Measurements from ENCODE around the gene TMUB2.
"Not testable (repeated sequence)": the region's sequence is repeated elsewhere in the genome, so short reads cannot be mapped to it uniquely, and the experiment has no call there.

Gene TMUB2

GRCh38 chr17:44221084-44221861, 34.5 kb downstream of the TMUB2 start:
- peak; percentile 77 for DNase-seq

DNA sequence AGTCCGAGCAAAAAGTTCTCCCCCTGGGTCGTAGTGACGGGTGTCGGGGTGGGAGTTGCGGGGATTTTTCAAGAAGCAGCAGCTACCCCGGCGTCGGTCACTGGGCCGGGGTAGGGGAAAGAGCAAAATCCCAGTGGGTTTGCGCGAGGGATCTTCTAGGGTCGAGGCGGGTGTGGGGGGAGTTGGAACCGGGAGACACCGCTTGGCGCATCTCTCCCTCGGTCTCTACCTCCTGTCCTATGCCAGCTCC, 35.0 kb downstream of the TMUB2 start:
- no peak for DNase-seq

- peak; percentile 86 for DNase-seq
Measured at GRCh38 chr17:44222112-44222869, 35.5 kb downstream of the TMUB2 start.

DNA sequence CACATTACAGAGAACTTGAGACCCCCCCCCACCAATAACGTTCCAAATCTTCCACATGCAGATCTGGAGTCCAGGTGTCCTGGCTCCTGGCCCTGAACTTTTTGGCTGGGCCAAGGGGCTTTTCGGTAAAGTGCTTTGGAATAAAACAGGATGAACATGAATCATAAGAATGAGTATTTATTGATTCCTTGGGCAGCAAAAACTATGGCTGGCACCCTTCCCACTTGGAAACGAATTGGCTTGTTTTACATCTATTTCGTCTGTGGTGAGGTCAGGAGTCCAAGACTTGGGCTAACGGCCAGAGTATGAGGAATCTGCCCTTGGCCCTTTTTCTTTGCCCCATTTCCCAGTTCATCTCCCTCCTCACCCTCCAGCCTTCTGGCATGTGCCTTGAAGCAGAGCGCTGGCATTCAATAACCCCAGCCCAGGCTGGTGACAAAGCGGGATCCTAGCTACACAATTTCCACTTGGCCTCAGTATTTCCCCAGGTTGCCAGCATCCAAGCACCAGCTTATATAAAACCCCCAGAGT, 36.8 kb downstream of the TMUB2 start:
- no peak for DNase-seq

GRCh38 chr17:44229090-44229489, 42.3 kb downstream of the TMUB2 start:
- DNase-seq: no peak

DNA sequence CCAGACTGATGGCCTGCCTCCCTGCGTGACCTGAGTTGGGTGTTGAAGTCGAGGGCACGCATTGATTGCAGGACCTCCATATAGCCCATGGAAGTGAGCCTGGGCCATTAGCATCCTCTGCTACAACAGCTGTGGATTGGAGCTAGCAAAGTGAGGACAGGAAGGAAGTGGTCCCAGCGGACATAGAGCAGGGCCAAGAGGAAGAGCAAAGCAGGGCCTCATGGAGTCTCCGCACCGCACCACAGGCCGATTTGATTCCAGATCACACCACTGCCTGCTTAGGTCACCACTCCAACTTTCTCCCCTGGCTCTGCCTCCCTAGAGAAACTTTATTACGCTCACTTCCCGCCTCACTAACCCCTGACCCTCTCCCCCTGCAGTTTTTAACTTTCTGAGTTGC, 43.4 kb downstream of the TMUB2 start:
- DNase-seq: no peak

GRCh38 chr17:44232061-44232460, 45.3 kb downstream of the TMUB2 start:
- DNase-seq: no peak

DNA sequence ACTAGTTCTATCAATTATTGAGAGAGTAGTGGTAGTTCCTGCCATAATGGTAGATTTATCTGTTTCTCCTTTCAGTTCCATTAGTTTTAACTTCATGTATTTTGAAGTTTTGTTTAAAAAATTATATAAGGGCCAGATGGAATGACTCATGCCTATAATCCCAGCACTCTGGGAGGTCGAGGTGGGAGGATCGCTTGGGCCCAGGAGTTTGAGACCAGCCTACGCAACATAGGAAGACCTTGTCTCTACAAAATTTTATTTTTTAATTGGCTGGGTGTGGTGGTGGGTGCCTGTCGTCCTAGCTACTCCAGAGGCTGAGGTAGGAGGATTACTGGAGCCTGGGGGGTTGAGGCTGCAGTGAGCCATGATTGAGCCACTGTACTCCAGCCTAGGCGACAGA, 46.8 kb downstream of the TMUB2 start:
- no peak for DNase-seq

DNA sequence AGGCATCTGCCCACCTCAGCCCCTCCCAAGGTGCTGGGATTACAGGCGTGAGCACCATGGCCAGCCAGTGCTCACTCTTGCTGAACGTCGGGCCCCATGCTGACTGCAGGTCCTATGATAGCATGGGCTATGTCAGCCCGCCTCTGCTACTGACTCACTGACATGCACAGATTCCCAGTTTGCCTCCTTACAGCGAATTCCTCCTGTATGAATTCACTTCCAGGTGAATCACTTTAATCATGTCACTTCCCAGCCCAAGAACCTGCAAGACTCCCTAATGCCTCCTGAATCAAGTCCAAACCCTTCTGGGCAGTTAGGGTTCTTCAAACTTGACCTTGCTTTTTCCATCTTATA, 48.8 kb downstream of the TMUB2 start:
- DNase-seq: no peak

GRCh38 chr17:44236444-44236991, 49.7 kb downstream of the TMUB2 start:
- no peak for DNase-seq

DNA sequence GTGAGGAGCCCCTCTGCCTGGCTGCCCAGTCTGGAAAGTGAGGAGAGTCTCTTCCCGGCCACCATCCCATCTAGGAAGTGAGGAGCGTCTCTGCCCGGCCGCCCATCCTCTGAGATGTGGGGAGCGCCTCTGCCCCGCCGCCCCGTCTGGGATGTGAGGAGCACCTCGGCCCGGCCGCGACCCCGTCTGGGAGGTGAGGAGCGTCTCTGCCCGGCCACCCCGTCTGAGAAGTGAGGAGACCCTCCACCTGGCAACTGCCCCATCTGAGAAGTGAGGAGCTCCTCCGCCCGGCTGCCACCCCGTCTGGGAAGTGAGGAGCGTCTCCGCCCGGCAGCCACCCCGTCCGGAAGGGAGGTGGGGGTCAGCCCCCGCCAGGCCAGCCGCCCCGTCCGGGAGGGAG, 51.1 kb downstream of the TMUB2 start:
- not testable (repeated sequence) for DNase-seq

GRCh38 chr17:44241106-44241624, 54.4 kb downstream of the TMUB2 start:
- no peak for DNase-seq
